HepG2 (cell line): Measurements from ENCODE around the gene PPME1. TPM values are rescaled to one million over a fixed set of nuclear protein-coding genes. Genes with fewer than 3 reads are reported as not detected.

ENCODE experiments used
- ATAC-seq: fragments of 200-7000 bp; cut with Tn5 transposase; 3 replicates; pipeline ENCODE4 v1.9.1; 2020; ENCODE audit warnings: mild to moderate bottlenecking, moderate library complexity
- BruUV-seq: library from RNA; stranded (reverse); fragments of 400-500 nt; replicated peaks from 2 replicates; lab custom pipeline; 2021; lab: Mats Ljungman, UMichigan
- CTCF ChIA-PET: fragments of 300-600 bp; formaldehyde crosslinking; extraction: SDS; loops from one replicate; lab custom pipeline; 2021; ENCODE audit warnings: low total read pairs, inconsistent platforms, low intra/inter-chr PET ratio; lab: Yijun Ruan, JAX
- POLR2A ChIA-PET: fragments of 350-600 bp; sonication (Branson Sonifier 250); formaldehyde crosslinking; loops from one replicate; lab custom pipeline; 2020; ENCODE audit warnings: antibody characterized with exemption, inconsistent platforms; lab: Yijun Ruan, JAX
- DNase-seq: peaks from one replicate; pipeline ENCODE4 v3.0.0-alpha.2; 2015; ENCODE audit warnings: low spot score
- FAIRE-seq: peaks from 3 replicates; lab custom pipeline; 2011; peaks lifted over from hg19 to GRCh38; lab: Jason Lieb, UNC
- H2AFZ ChIP-seq: one replicate; pipeline ENCODE4 v1.6.1; 2011; ENCODE audit warnings: low read length, inconsistent platforms
- H3K27ac ChIP-seq: fragments of 300-600 bp; 3 replicates; pipeline ENCODE4 v1.8.0; 2011; ENCODE audit warnings: mixed run types, mild to moderate bottlenecking, mixed read lengths, low read length, inconsistent platforms; ENCODE audit not compliant: insufficient read depth; ENCODE audit errors: extremely low read length
- H3K27me3 ChIP-seq, 2 experiments: fragments of 200-600 bp in 1 of 2; 2 replicates in 1 of 2; 3 replicates in 1 of 2; pipeline versions ENCODE4 v1.6.0 to v1.8.0; 2011; ENCODE audit warnings: low read length in 2 of 2, mild to moderate bottlenecking in 2 of 2, moderate library complexity in 2 of 2, inconsistent platforms in 1 of 2; ENCODE audit not compliant: insufficient read depth in 2 of 2, control insufficient read depth in 1 of 2
- H3K36me3 ChIP-seq, 2 experiments: fragments of 200-600 bp in 1 of 2; replicated peaks in 1 of 2; 2 replicates in 1 of 2; 3 replicates in 1 of 2; pipeline versions ENCODE4 v1.5.1 to v1.8.0; 2011; ENCODE audit warnings: low read length in 2 of 2, inconsistent platforms in 1 of 2; ENCODE audit not compliant: insufficient read depth in 2 of 2, control insufficient read depth in 1 of 2
- H3K4me1 ChIP-seq: 2 replicates; pipeline ENCODE4 v1.5.1; 2012; ENCODE audit warnings: low read length, inconsistent platforms; ENCODE audit not compliant: insufficient read depth
- H3K4me2 ChIP-seq: 2 replicates; pipeline ENCODE4 v1.6.0; 2011; ENCODE audit warnings: low read depth, low read length, inconsistent platforms
- H3K4me3 ChIP-seq, 3 experiments: fragments of 200-600 bp in 1 of 3; sonication (generic), shearing (Covaris generic) in 1 of 3; replicated peaks in 1 of 3; 2 replicates each; pipeline ENCODE4 v1.5.1; 2011 to 2016; ENCODE audit warnings: low read length in 3 of 3, inconsistent platforms in 2 of 3, low read depth in 2 of 3, mild to moderate bottlenecking in 2 of 3, control low read depth in 1 of 3, mixed read lengths in 1 of 3; ENCODE audit not compliant: insufficient read depth in 1 of 3
- H3K79me2 ChIP-seq: one replicate; pipeline ENCODE4 v1.6.1; 2011; ENCODE audit warnings: low read length, inconsistent platforms; ENCODE audit not compliant: insufficient read depth
- H3K9ac ChIP-seq: 2 replicates; pipeline ENCODE4 v1.6.0; 2011; ENCODE audit warnings: mild to moderate bottlenecking, low read depth, low read length, inconsistent platforms; ENCODE audit not compliant: insufficient read depth
- H3K9me3 ChIP-seq: 2 replicates; pipeline ENCODE4 v1.5.1; 2012; ENCODE audit warnings: mild to moderate bottlenecking, low read length
- H4K20me1 ChIP-seq: 2 replicates; pipeline ENCODE4 v1.6.0; 2011; ENCODE audit warnings: inconsistent platforms, mild to moderate bottlenecking, low read length, moderate library complexity; ENCODE audit not compliant: insufficient read depth
- GTF3A ChIP-seq: sonication (generic); formaldehyde crosslinking; conservative IDR thresholded peaks from 2 replicates; pipeline ENCODE4 v1.4.0; 2020; ENCODE audit warnings: mild to moderate bottlenecking, missing genetic modification reagents
- HHEX ChIP-seq: IDR thresholded peaks from 2 replicates; pipeline ENCODE4 v1.6.1; 2016; ENCODE audit warnings: control low read depth
- HINFP ChIP-seq: sonication (generic); formaldehyde crosslinking; IDR thresholded peaks from 2 replicates; pipeline ENCODE4 v1.4.0; 2020; ENCODE audit warnings: low read depth, mild to moderate bottlenecking, missing genetic modification reagents
- MAFF ChIP-seq: IDR thresholded peaks from 2 replicates; pipeline ENCODE4 v1.6.1; 2011; ENCODE audit warnings: low read depth, low read length, improper control_type of control experiment
- MAFK ChIP-seq, 2 experiments: IDR thresholded peaks in 1 of 2; conservative IDR thresholded peaks in 1 of 2; 2 replicates each; pipeline ENCODE4 v1.6.1; 2011; ENCODE audit warnings: improper control_type of control experiment in 2 of 2, low read length in 2 of 2
- NR2F2 ChIP-seq: IDR thresholded peaks from 2 replicates; pipeline ENCODE4 v1.6.1; 2012; ENCODE audit warnings: low read depth, inconsistent platforms, borderline replicate concordance
- POGZ ChIP-seq: sonication (generic); formaldehyde crosslinking; IDR thresholded peaks from 2 replicates; pipeline ENCODE4 v1.4.0; 2020; ENCODE audit warnings: mild to moderate bottlenecking, missing genetic modification reagents
- REL ChIP-seq: sonication (generic); formaldehyde crosslinking; conservative IDR thresholded peaks from 2 replicates; pipeline ENCODE4 v1.8.0; 2022; ENCODE audit warnings: mild to moderate bottlenecking, missing genetic modification reagents, moderate library complexity
- SOX13 ChIP-seq, 3 experiments: fragments of 450-650 bp in 1 of 3; sonication (generic) in 1 of 3; formaldehyde crosslinking in 1 of 3; IDR thresholded peaks in 2 of 3; conservative IDR thresholded peaks in 1 of 3; 2 replicates each; pipeline versions ENCODE4 v1.5.0 to v1.6.1; 2016 to 2020; ENCODE audit warnings: antibody characterized with exemption in 1 of 3, mild to moderate bottlenecking in 1 of 3, missing compliant biosample characterization in 1 of 3, missing genetic modification reagents in 1 of 3, moderate library complexity in 1 of 3
- WGBS: methylation state at CpG from one replicate; pipeline ENCODE4 v1.1.6; 2017; ENCODE audit warnings: low lambda C conversion rate; 5-methylcytosine and 5-hydroxymethylcytosine counted together
- in situ Hi-C: cut with HindIII; loops from 2 replicates; pipeline ENCODE4 v1.10.0; 2017; ENCODE audit warnings: low pct_unique_long_range_greater_than_20kb; ENCODE audit not compliant: extremely low pct_ligation_motif_present
- intact Hi-C: fragments of 100-400 bp; cut with micrococcal nuclease; formaldehyde crosslinking; loops from one replicate; pipeline ENCODE4 v1.10.0; 2022; ENCODE audit not compliant: unreplicated experiment
- polyA plus RNA-seq, 8 experiments: library from polyadenylated mRNA; depleted of rRNA in 3 of 8; stranded (reverse) in 7 of 8; unstranded in 1 of 8; fragments of >200 nt; fragmentation: Illumina TruSeq in 4 of 8; extraction: Trizol in 4 of 8; gene quantifications; 2 replicates each; pipeline versions ENCODE4 v1.2.1 to v1.2.3, GENCODE V29; 2011 to 2016; ENCODE audit warnings: low read depth in 4 of 8, missing spikeins in 1 of 8, mixed read lengths in 1 of 8; ENCODE audit not compliant: insufficient read depth in 1 of 8
- total RNA-seq, 5 experiments: library from RNA; depleted of rRNA; stranded (reverse); fragments of >200 nt; fragmentation: Illumina TruSeq; extraction: Trizol; gene quantifications; 2 replicates each; pipeline ENCODE4 v1.2.3, GENCODE V29; 2016; ENCODE audit warnings: low read depth in 1 of 5
- TF ChIP-seq, protein P1 (sequence below): sonication (generic); formaldehyde crosslinking; IDR thresholded peaks from 2 replicates; pipeline ENCODE4 v1.5.0; 2020; ENCODE audit warnings: missing genetic modification reagents
- TF ChIP-seq, protein P2 (sequence below): sonication (generic); formaldehyde crosslinking; IDR thresholded peaks from 2 replicates; pipeline ENCODE4 v1.5.1; 2020; ENCODE audit warnings: missing genetic modification reagents, mild to moderate bottlenecking, borderline replicate concordance
- TF ChIP-seq, protein P3 (sequence below): sonication (generic); formaldehyde crosslinking; conservative IDR thresholded peaks from 2 replicates; pipeline ENCODE4 v1.4.0; 2020; ENCODE audit warnings: missing genetic modification reagents

PPME1 gene
- total and polyA plus RNA-seq, 2 of the 13 experiments (the other 11 are each of a cell fraction or from before 2014, with no cell fraction given) = 31.3 to 56.0 TPM

- Histone ChIP-seq H3K9me3 (no peaks in the 10 kb centered on the region), H3K79me2 (peaks cover 43% of the 10 kb centered on the region), H4K20me1 (no peaks in the 10 kb centered on the region), H3K9ac (no peak overlapping the region), H3K36me3 (peaks cover 0 to 22% of the 10 kb centered on the region in 2 experiments; a peak in 1 of 5 replicates), H3K4me2 (no peak overlapping the region), H3K4me3 (no peak overlapping the region), H3K27ac (no peak overlapping the region), H3K4me1 (no peaks in the 10 kb centered on the region), H2AFZ (no peak overlapping the region), H3K27me3 (no peaks in the 10 kb centered on the region)
- ChIA-PET POLR2A (interaction anchor here (2.9 kb wide), 1 partner anchor 14 kb away, joined by 8 read pairs; the partner anchor contains the start of genes C2CD3 and PPME1), CTCF (no interaction called here)
- intact Hi-C loops = no loop called here
- no peak for DNase-seq
- BruUV-seq = no TSS peak
- FAIRE-seq = no peak
- in situ Hi-C loops = no loop called here
- TF ChIP-seq MAFF (peak; percentile 70), POGZ (CRISPR knock-in tag) (no peak), MAFK (conservative IDR thresholded peaks at IDR 0.05 in 1 of 2, IDR thresholded peaks at IDR 0.05 in 1 of 2; ENCODE audit: low read length in 2 of 2) (peak; percentile 52 to 74), NR2F2 (no peak), GTF3A (CRISPR knock-in tag) (no peak), REL (CRISPR knock-in tag) (no peak)
- TF ChIP-seq, protein P1, sequence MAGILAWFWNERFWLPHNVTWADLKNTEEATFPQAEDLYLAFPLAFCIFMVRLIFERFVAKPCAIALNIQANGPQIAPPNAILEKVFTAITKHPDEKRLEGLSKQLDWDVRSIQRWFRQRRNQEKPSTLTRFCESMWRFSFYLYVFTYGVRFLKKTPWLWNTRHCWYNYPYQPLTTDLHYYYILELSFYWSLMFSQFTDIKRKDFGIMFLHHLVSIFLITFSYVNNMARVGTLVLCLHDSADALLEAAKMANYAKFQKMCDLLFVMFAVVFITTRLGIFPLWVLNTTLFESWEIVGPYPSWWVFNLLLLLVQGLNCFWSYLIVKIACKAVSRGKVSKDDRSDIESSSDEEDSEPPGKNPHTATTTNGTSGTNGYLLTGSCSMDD (CRISPR knock-in tag) = no peak
- WGBS = 93% methylated on average over 5 of the region's 5 CpGs
- ATAC-seq = no peak
Observed at GRCh38 chr11:74185285-74185684, 14.2 kb downstream of the PPME1 start.

DNA sequence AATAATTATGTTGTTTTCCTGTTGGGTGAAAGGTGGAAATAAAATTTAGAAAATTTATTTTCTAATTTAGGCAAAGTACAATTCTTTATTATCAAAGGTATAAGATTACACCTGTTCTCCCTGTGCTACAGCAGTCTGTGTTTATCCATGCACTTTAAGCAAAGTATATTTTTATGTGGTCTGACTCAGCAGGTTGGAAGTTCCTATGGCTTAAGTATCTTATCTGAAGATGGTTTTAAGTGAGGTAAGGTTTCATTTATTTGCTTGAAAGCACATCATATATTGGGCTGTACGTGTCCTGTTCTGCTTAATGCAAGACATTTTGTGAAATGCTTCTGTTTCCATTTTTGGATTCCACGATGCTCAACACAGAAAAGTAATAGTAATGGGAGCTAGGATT lies 14.6 kb downstream of the PPME1 start:
- DNase-seq = no peak
- in situ Hi-C loops = no loop called here
- Histone ChIP-seq H2AFZ (no peak overlapping the region), H3K27ac (no peak overlapping the region), H3K79me2 (peaks cover 43% of the 10 kb centered on the region), H3K9ac (no peak overlapping the region), H3K9me3 (no peaks in the 10 kb centered on the region), H3K4me2 (no peak overlapping the region), H3K4me3 (no peak overlapping the region), H3K27me3 (no peaks in the 10 kb centered on the region), H3K36me3 (peaks cover 0 to 24% of the 10 kb centered on the region in 2 experiments; a peak in 1 of 5 replicates), H4K20me1 (no peaks in the 10 kb centered on the region), H3K4me1 (no peaks in the 10 kb centered on the region)
- no peak for FAIRE-seq
- POLR2A ChIA-PET = interaction anchor here (2.9 kb wide), 1 partner anchor 15 kb away, joined by 8 read pairs; the partner anchor contains the start of genes C2CD3 and PPME1
- CTCF ChIA-PET = no interaction called here
- ATAC-seq = no peak
- 96% methylated on average over 2 of the region's 2 CpGs for WGBS
- intact Hi-C loops = no loop called here
- BruUV-seq = no TSS peak
- TF ChIP-seq HHEX (CRISPR knock-in tag) = no peak
- TF ChIP-seq, protein P2, sequence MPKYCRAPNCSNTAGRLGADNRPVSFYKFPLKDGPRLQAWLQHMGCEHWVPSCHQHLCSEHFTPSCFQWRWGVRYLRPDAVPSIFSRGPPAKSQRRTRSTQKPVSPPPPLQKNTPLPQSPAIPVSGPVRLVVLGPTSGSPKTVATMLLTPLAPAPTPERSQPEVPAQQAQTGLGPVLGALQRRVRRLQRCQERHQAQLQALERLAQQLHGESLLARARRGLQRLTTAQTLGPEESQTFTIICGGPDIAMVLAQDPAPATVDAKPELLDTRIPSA = no peak
- no peak for TF ChIP-seq SOX13 (IDR thresholded peaks at IDR 0.05)
- TF ChIP-seq SOX13 (CRISPR knock-in tag; conservative IDR thresholded peaks at IDR 0.05 in 1 of 2, IDR thresholded peaks at IDR 0.05 in 1 of 2) = no peak
- TF ChIP-seq, protein P3, sequence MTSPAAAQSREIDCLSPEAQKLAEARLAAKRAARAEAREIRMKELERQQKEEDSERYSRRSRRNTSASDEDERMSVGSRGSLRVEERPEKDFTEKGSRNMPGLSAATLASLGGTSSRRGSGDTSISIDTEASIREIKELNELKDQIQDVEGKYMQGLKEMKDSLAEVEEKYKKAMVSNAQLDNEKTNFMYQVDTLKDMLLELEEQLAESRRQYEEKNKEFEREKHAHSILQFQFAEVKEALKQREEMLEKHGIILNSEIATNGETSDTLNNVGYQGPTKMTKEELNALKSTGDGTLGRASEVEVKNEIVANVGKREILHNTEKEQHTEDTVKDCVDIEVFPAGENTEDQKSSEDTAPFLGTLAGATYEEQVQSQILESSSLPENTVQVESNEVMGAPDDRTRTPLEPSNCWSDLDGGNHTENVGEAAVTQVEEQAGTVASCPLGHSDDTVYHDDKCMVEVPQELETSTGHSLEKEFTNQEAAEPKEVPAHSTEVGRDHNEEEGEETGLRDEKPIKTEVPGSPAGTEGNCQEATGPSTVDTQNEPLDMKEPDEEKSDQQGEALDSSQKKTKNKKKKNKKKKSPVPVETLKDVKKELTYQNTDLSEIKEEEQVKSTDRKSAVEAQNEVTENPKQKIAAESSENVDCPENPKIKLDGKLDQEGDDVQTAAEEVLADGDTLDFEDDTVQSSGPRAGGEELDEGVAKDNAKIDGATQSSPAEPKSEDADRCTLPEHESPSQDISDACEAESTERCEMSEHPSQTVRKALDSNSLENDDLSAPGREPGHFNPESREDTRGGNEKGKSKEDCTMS (CRISPR knock-in tag) = no peak
- no peak for TF ChIP-seq HINFP (CRISPR knock-in tag)
